ENCODE data around the gene NOSTRIN. TPM values are rescaled to one million over a fixed set of nuclear protein-coding genes. Genes with fewer than 3 reads are reported as not detected.

The NOSTRIN gene
- total RNA-seq, 1 donor from 2014 or later = 0.07 TPM

Other genes starting within 250 kb of the NOSTRIN start
- gene SPC25, start 87.8 kb downstream of the NOSTRIN start, total RNA-seq = 4.4 and 9.0 TPM in 2 replicates
- not detected in 2 replicates for gene G6PC2, start 98.7 kb downstream of the NOSTRIN start, total RNA-seq
- 0.26 and 0.74 TPM in 2 replicates for gene ABCB11, start 228.7 kb downstream of the NOSTRIN start, total RNA-seq